Endothelial cell of umbilical vein (primary cell): ENCODE measurements around the gene DCAF5. TPM values are rescaled to one million over a fixed set of nuclear protein-coding genes. Genes with fewer than 3 reads are reported as not detected.

ENCODE experiments used
- BruUV-seq: library from RNA; stranded (reverse); fragments of 400-500 nt; replicated peaks from 2 replicates; lab custom pipeline; 2021; lab: Mats Ljungman, UMichigan
- CTCF ChIA-PET: fragments of 300-600, 350-600 bp; sonication (Branson Sonifier 250); formaldehyde crosslinking; loops from one replicate; lab custom pipeline; 2021; ENCODE audit warnings: antibody characterized with exemption, inconsistent platforms; lab: Charles Lee
- POLR2A ChIA-PET: fragments of 300-600, 350-600 bp; sonication (Branson Sonifier 250); formaldehyde crosslinking; loops from one replicate; lab custom pipeline; 2021; ENCODE audit warnings: antibody characterized with exemption, inconsistent platforms; lab: Charles Lee
- DNase-seq: peaks from one replicate; pipeline ENCODE4 v3.0.0-alpha.2; 2011; ENCODE audit warnings: low read depth, low spot score
- FAIRE-seq: peaks from 2 replicates; lab custom pipeline; 2011; peaks lifted over from hg19 to GRCh38; lab: Jason Lieb, UNC
- H2AFZ ChIP-seq: 2 replicates; pipeline ENCODE4 v1.6.0; 2012; ENCODE audit warnings: low read depth, low read length, control low read depth, inconsistent platforms
- H3K27ac ChIP-seq: 2 replicates; pipeline ENCODE4 v1.5.1; 2011; ENCODE audit warnings: low read depth, mild to moderate bottlenecking, control low read depth, low read length, moderate library complexity; ENCODE audit not compliant: insufficient read depth
- H3K27me3 ChIP-seq, 2 experiments: 2 replicates each; pipeline versions ENCODE4 v1.6.0 to v1.6.1; 2011; ENCODE audit warnings: low read length in 2 of 2, mixed read lengths in 1 of 2; ENCODE audit not compliant: control insufficient read depth in 2 of 2, insufficient read depth in 2 of 2
- H3K36me3 ChIP-seq, 2 experiments: 2 replicates in 1 of 2; 3 replicates in 1 of 2; pipeline ENCODE4 v1.5.1; 2011; ENCODE audit warnings: low read length in 2 of 2, mild to moderate bottlenecking in 1 of 2, moderate library complexity in 1 of 2; ENCODE audit not compliant: control insufficient read depth in 2 of 2, insufficient read depth in 2 of 2; ENCODE audit errors: extremely low read depth in 1 of 2
- H3K4me1 ChIP-seq: 3 replicates; pipeline ENCODE4 v1.5.1; 2011; ENCODE audit warnings: mild to moderate bottlenecking, low read length; ENCODE audit not compliant: control insufficient read depth, insufficient read depth; ENCODE audit errors: extremely low read depth
- H3K4me2 ChIP-seq: 2 replicates; pipeline ENCODE4 v1.6.1; 2011; ENCODE audit warnings: low read length, control low read depth, mixed read lengths; ENCODE audit not compliant: insufficient read depth
- H3K4me3 ChIP-seq, 3 experiments: fragments of 200-600 bp in 1 of 3; sonication (generic), shearing (Covaris generic) in 1 of 3; replicated peaks in 1 of 3; 2 replicates each; pipeline ENCODE4 v1.5.1; 2011 to 2016; ENCODE audit warnings: control low read depth in 3 of 3, low read length in 3 of 3, mild to moderate bottlenecking in 2 of 3, inconsistent platforms in 1 of 3, low read depth in 1 of 3, moderate library complexity in 1 of 3; ENCODE audit not compliant: insufficient read depth in 1 of 3
- H3K79me2 ChIP-seq: 2 replicates; pipeline ENCODE4 v1.6.0; 2012; ENCODE audit warnings: low read length, inconsistent platforms; ENCODE audit not compliant: control insufficient read depth, insufficient read depth
- H3K9ac ChIP-seq: replicated peaks from 2 replicates; pipeline ENCODE3; 2011; ENCODE audit warnings: low read length, control low read depth; ENCODE audit not compliant: insufficient read depth; ENCODE audit errors: extremely low read depth
- H3K9me1 ChIP-seq: replicated peaks from 3 replicates; pipeline ENCODE4 v1.6.0; 2011; ENCODE audit warnings: mild to moderate bottlenecking, low read length; ENCODE audit not compliant: control insufficient read depth, insufficient read depth; ENCODE audit errors: extremely low read depth
- H3K9me3 ChIP-seq: replicated peaks from 2 replicates; pipeline ENCODE4 v1.5.1; 2012; ENCODE audit warnings: low read length, inconsistent platforms; ENCODE audit not compliant: control insufficient read depth, insufficient read depth
- H4K20me1 ChIP-seq: replicated peaks from 2 replicates; pipeline ENCODE3; 2011; ENCODE audit warnings: mild to moderate bottlenecking, low read length; ENCODE audit not compliant: control insufficient read depth, insufficient read depth; ENCODE audit errors: extremely low read depth
- CTCF ChIP-seq, 2 donors: IDR thresholded peaks; 1 replicate in 1 of 2; 2 replicates in 1 of 2; pipeline ENCODE4 v1.5.1; 2011; ENCODE audit warnings: low read length in 2 of 2, mild to moderate bottlenecking in 2 of 2, moderate library complexity in 2 of 2, control low read depth in 1 of 2, inconsistent platforms in 1 of 2, low read depth in 1 of 2; ENCODE audit not compliant: insufficient read depth in 1 of 2; ENCODE audit errors: extremely low read depth in 1 of 2
- EZH2 ChIP-seq: IDR thresholded peaks from 2 replicates; pipeline ENCODE4 v1.6.1; 2012; ENCODE audit warnings: borderline replicate concordance, low read depth, mild to moderate bottlenecking, moderate library complexity, low read length, inconsistent platforms; ENCODE audit not compliant: severe bottlenecking
- FOS ChIP-seq: IDR thresholded peaks from 2 replicates; pipeline ENCODE4 v1.6.1; 2011; ENCODE audit warnings: mild to moderate bottlenecking, low read length, moderate library complexity, borderline replicate concordance; ENCODE audit not compliant: insufficient read depth
- GATA2 ChIP-seq: IDR thresholded peaks from 2 replicates; pipeline ENCODE4 v1.7.0; 2011; ENCODE audit warnings: low read depth, mild to moderate bottlenecking, moderate library complexity, mixed read lengths, low read length; ENCODE audit not compliant: insufficient read length, insufficient read depth
- JUN ChIP-seq: IDR thresholded peaks from 2 replicates; pipeline ENCODE4 v1.6.1; 2011; ENCODE audit warnings: borderline replicate concordance, low read depth; ENCODE audit not compliant: insufficient read length, insufficient read depth
- MYC ChIP-seq: IDR thresholded peaks from one replicate; pipeline ENCODE4 v1.6.1; 2011; ENCODE audit warnings: mild to moderate bottlenecking, low read depth, low read length
- POLR2A ChIP-seq: IDR thresholded peaks from 2 replicates; pipeline ENCODE4 v1.6.1; 2012; ENCODE audit warnings: low read depth, mild to moderate bottlenecking, control low read depth, low read length
- POLR2AphosphoS5 ChIP-seq: IDR thresholded peaks from 2 replicates; pipeline ENCODE4 v1.6.1; 2012; ENCODE audit warnings: low read depth, mild to moderate bottlenecking, control low read depth, low read length, moderate library complexity; ENCODE audit not compliant: insufficient read depth
- dilution Hi-C: fragments of 300-500 bp; cut with MboI; formaldehyde crosslinking; loops from one replicate; pipeline ENCODE4 v1.15.0; 2019; ENCODE audit warnings: low sequenced_read_pairs; ENCODE audit not compliant: extremely low pct_ligation_motif_present
- intact Hi-C: fragments of 100-400 bp; cut with micrococcal nuclease; formaldehyde crosslinking; loops from one replicate; pipeline ENCODE4 v1.10.0; 2022
- polyA plus RNA-seq, 4 experiments: library from polyadenylated mRNA; depleted of rRNA in 3 of 4; stranded (reverse) in 3 of 4; unstranded in 1 of 4; fragments of >200 nt; gene quantifications; 2 replicates each; pipeline versions ENCODE4 v1.2.1 to v1.2.3, GENCODE V29; 2011 to 2012; ENCODE audit warnings: missing spikeins in 1 of 4
- total RNA-seq: library from RNA; stranded (reverse); gene quantifications from 2 replicates; pipeline ENCODE4 v1.2.3, GENCODE V29; 2021
- TF ChIP-seq, protein P1 (sequence below): IDR thresholded peaks from 2 replicates; pipeline ENCODE4 v1.6.1; 2011; ENCODE audit not compliant: insufficient read depth, insufficient read length

The DCAF5 gene
- total and polyA plus RNA-seq, 2 donors (not counting 3 experiments of a cell fraction or from before 2014, with no cell fraction given), result 37.9 to 52.5 TPM

DNA sequence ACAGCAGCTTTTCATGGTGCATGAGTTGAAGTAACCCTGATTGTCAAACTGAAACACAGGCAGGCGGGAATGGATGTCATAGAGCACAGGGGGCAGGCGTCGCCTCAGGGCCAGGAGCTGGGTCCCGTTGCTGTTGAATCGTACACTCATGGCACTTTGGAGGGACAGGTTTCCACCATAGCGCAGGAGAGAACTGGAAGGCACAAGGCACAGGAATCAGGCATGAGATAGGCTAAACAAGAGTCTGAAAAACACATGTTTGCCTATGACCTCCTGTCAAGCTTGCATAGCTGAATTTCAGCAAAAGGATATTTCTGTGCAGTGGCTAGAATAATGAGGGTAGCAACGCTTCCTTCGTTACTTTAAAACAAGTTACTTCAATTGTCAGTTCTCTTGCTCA is 61.2 kb downstream of the DCAF5 start:
- Histone ChIP-seq H4K20me1 (no peaks in the 10 kb centered on the region), H3K27me3 (no peaks in the 10 kb centered on the region), H3K79me2 (peaks cover 4% of the 10 kb centered on the region), H3K27ac (no peak overlapping the region), H2AFZ (no peak overlapping the region), H3K4me2 (no peak overlapping the region), H3K4me3 (no peak overlapping the region), H3K9ac (no peak overlapping the region), H3K9me3 (no peaks in the 10 kb centered on the region), H3K4me1 (peaks cover 24% of the 10 kb centered on the region), H3K9me1 (no peaks in the 10 kb centered on the region), H3K36me3 (peaks cover 8 to 9% of the 10 kb centered on the region in 2 experiments)
- BruUV-seq, result no TSS peak
- ChIA-PET POLR2A (no interaction called here), CTCF (interaction anchor here (0.9 to 3.1 kb wide), 9 partner anchors 10 to 180 kb away, joined by 3 to 24 read pairs (median 7); no protein-coding TSS in a partner anchor)
- no peak for DNase-seq
- TF ChIP-seq MYC (no peak), POLR2AphosphoS5 (no peak), EZH2 (no peak), JUN (no peak), GATA2 (no peak), FOS (no peak), POLR2A (no peak), CTCF (IDR thresholded peaks at IDR 0.05; ENCODE audit: extremely low read depth in 1 of 2, insufficient read depth in 1 of 2, low read depth in 1 of 2, low read length in 2 of 2) (no peak)
- TF ChIP-seq, protein P1, sequence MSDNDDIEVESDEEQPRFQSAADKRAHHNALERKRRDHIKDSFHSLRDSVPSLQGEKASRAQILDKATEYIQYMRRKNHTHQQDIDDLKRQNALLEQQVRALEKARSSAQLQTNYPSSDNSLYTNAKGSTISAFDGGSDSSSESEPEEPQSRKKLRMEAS, result no peak
- intact Hi-C loops, result loop anchor here (5.0 kb wide), 1 partner anchor 34 kb away; no protein-coding TSS in a partner anchor
- dilution Hi-C loops, result no loop called here
- no peak for FAIRE-seq
